Transverse colon (tissue), 4 donors: Measurements from ENCODE around the gene AGTPBP1. TPM values are rescaled to one million over a fixed set of nuclear protein-coding genes. Genes with fewer than 3 reads are reported as not detected.
"Not testable (repeated sequence)": the region's sequence is repeated elsewhere in the genome, so short reads cannot be mapped to it uniquely, and the experiment has no call there.

Experiments
- DNase-seq: peaks from one replicate; pipeline ENCODE4 v3.0.0-alpha.2; 2019
- H3K27ac ChIP-seq, 4 donors: fragments of 200-600 bp; sonication (generic); 2 replicates each; pipeline ENCODE4 v1.5.1; 2016 to 2018; ENCODE audit warnings: inconsistent platforms in 4 of 4
- H3K27me3 ChIP-seq: fragments of 200-600 bp; sonication (generic); 2 replicates; pipeline ENCODE4 v1.5.1; 2017; ENCODE audit warnings: inconsistent platforms
- H3K36me3 ChIP-seq, 4 donors: fragments of 200-600 bp; sonication (generic); 2 replicates each; pipeline ENCODE4 v1.5.1; 2017 to 2019; ENCODE audit warnings: inconsistent platforms in 4 of 4
- H3K4me1 ChIP-seq, 4 donors: fragments of 200-600 bp; sonication (generic); 2 replicates each; pipeline ENCODE4 v1.5.1; 2017 to 2020; ENCODE audit warnings: inconsistent platforms in 4 of 4
- H3K4me3 ChIP-seq, 4 donors: fragments of 200-600 bp; sonication (generic); 1 replicate in 1 of 4; 2 replicates in 3 of 4; pipeline versions ENCODE4 v1.5.1 to v1.6.1; 2017 to 2019; ENCODE audit warnings: inconsistent platforms in 4 of 4
- H3K9me3 ChIP-seq, 2 donors: fragments of 200-600 bp; sonication (generic); 2 replicates each; pipeline ENCODE4 v1.5.1; 2017 to 2019; ENCODE audit warnings: inconsistent platforms in 2 of 2
- CTCF ChIP-seq, 5 experiments: fragments of 200-600 bp in 3 of 5; fragments of 450-650 bp in 2 of 5; sonication (generic) in 3 of 5; IDR thresholded peaks; 1 replicate in 2 of 5; 2 replicates in 3 of 5; pipeline ENCODE4 v1.5.1; 2016 to 2017; ENCODE audit warnings: antibody characterized with exemption in 5 of 5, inconsistent platforms in 3 of 5, mild to moderate bottlenecking in 2 of 5, moderate library complexity in 1 of 5
- EP300 ChIP-seq: sonication (generic); formaldehyde crosslinking; IDR thresholded peaks from one replicate; pipeline ENCODE4 v1.6.1; 2017; ENCODE audit warnings: antibody characterized with exemption, low read depth
- POLR2A ChIP-seq: fragments of 450-650 bp; IDR thresholded peaks from one replicate; pipeline ENCODE4 v1.6.1; 2016; ENCODE audit warnings: antibody characterized with exemption, mild to moderate bottlenecking, moderate library complexity
- POLR2AphosphoS5 ChIP-seq, 3 donors: sonication (generic); formaldehyde crosslinking; IDR thresholded peaks; one replicate each; pipeline ENCODE4 v1.6.1; 2016; ENCODE audit warnings: antibody characterized with exemption in 3 of 3
- WGBS, 2 donors: methylation state at CpG; one replicate each; pipeline ENCODE4 v1.1.5; 2018; ENCODE audit warnings: low coverage in 1 of 2; 5-methylcytosine and 5-hydroxymethylcytosine counted together
- in situ Hi-C, 4 donors: fragments of 200-750 bp; cut with MboI; loops; one replicate each; pipeline versions ENCODE4 v1.15.0 to v1.15.1; 2017; ENCODE audit warnings: low sequenced_read_pairs in 3 of 4, low pct_ligation_motif_present in 1 of 4, low pct_unique_long_range_greater_than_20kb in 1 of 4
- intact Hi-C: fragments of 100-400 bp; cut with DNase I; formaldehyde crosslinking; loops from one replicate; pipeline ENCODE4 v1.15.1; 2023; ENCODE audit warnings: low total_unique reads
- total RNA-seq, 4 donors: library from RNA; depleted of rRNA; stranded (reverse); fragments of >200 nt; gene quantifications; one replicate each; pipeline ENCODE4 v1.1.0, GENCODE V29; 2016

The AGTPBP1 gene
- total RNA-seq, 4 donors from 2014 or later = 4.1 to 21.0 (median 15.4) TPM

- in situ Hi-C loops = no loop called here
- TF ChIP-seq CTCF (IDR thresholded peaks at IDR 0.05) (no peak), POLR2A (no peak), POLR2AphosphoS5 (IDR thresholded peaks at IDR 0.05) (no peak), EP300 (no peak)
- WGBS, 2 donors = 84 to 95% methylated on average over 3 to 4 of the region's 4 CpGs
- intact Hi-C loops = no loop called here
- Histone ChIP-seq H3K4me1 (no peaks in the 10 kb centered on the region), H3K27me3 (no peaks in the 10 kb centered on the region), H3K9me3 (no peaks in the 10 kb centered on the region), H3K36me3 (no peaks in the 10 kb centered on the region), H3K27ac (no peak overlapping the region), H3K4me3 (no peak overlapping the region)
- DNase-seq = no peak
These were observed 15.0 kb downstream of the AGTPBP1 start for GRCh38 chr9:85726737-85727136.

GRCh38 chr9:85723215-85723614 is 18.5 kb downstream of the AGTPBP1 start:
- Histone ChIP-seq H3K4me3 (no peak overlapping the region), H3K27ac (no peak overlapping the region), H3K9me3 (no peaks in the 10 kb centered on the region), H3K36me3 (no peaks in the 10 kb centered on the region), H3K27me3 (no peaks in the 10 kb centered on the region), H3K4me1 (no peaks in the 10 kb centered on the region)
- TF ChIP-seq POLR2A = no peak
- TF ChIP-seq POLR2AphosphoS5 (IDR thresholded peaks at IDR 0.05) = no peak
- TF ChIP-seq EP300 = no peak
- no peak for TF ChIP-seq CTCF (IDR thresholded peaks at IDR 0.05)
- in situ Hi-C loops = no loop called here
- intact Hi-C loops = no loop called here
- WGBS, 2 donors = 75 to 100% methylated on average over 1 to 7 of the region's 7 CpGs
- DNase-seq = no peak

GRCh38 chr9:85719411-85719810 is 22.3 kb downstream of the AGTPBP1 start:
- H3K27ac ChIP-seq, intact Hi-C loops, H3K9me3 ChIP-seq, H3K4me1 ChIP-seq, H3K27me3 ChIP-seq, DNase-seq, H3K4me3 ChIP-seq, in situ Hi-C loops, H3K36me3 ChIP-seq: not testable (repeated sequence)

GRCh38 chr9:85717818-85718217 is 23.9 kb downstream of the AGTPBP1 start:
- intact Hi-C loops, H3K27me3 ChIP-seq: not testable (repeated sequence)

GRCh38 chr9:85717220-85717619 is 24.5 kb downstream of the AGTPBP1 start:
- intact Hi-C loops (no loop called here), in situ Hi-C loops (no loop called here)
- H3K4me1 ChIP-seq = peaks cover 0 to 4% (median 0%) of the 10 kb centered on the region in 4 donors
- H3K27me3 ChIP-seq = no peaks in the 10 kb centered on the region
- no peak overlapping the region for H3K27ac ChIP-seq
- no peak for DNase-seq
- no peaks in the 10 kb centered on the region for H3K36me3 ChIP-seq
- H3K9me3 ChIP-seq = no peaks in the 10 kb centered on the region
- 82 to 90% methylated on average over 5 to 6 of the region's 6 CpGs for WGBS, 2 donors
- no peak overlapping the region for H3K4me3 ChIP-seq
- TF ChIP-seq POLR2A (no peak), POLR2AphosphoS5 (IDR thresholded peaks at IDR 0.05) (no peak)

More at GRCh38 chr9:85717818-85718217, 23.9 kb downstream of the AGTPBP1 start:
- H3K4me3 ChIP-seq, H3K36me3 ChIP-seq, H3K4me1 ChIP-seq, in situ Hi-C loops, H3K9me3 ChIP-seq, DNase-seq, H3K27ac ChIP-seq: not testable (repeated sequence)
- WGBS, 2 donors = 95 to 100% methylated on average over 2 to 4 of the region's 4 CpGs
